Endothelial cell of umbilical vein (primary cell): ENCODE measurements around the gene RNF25. TPM values are rescaled to one million over a fixed set of nuclear protein-coding genes. Genes with fewer than 3 reads are reported as not detected.

Experiments used
- BruUV-seq: library from RNA; stranded (reverse); fragments of 400-500 nt; replicated peaks from 2 replicates; lab custom pipeline; 2021; lab: Mats Ljungman, UMichigan
- CTCF ChIA-PET: fragments of 300-600, 350-600 bp; sonication (Branson Sonifier 250); formaldehyde crosslinking; loops from one replicate; lab custom pipeline; 2021; ENCODE audit warnings: antibody characterized with exemption, inconsistent platforms; lab: Charles Lee
- POLR2A ChIA-PET: fragments of 300-600, 350-600 bp; sonication (Branson Sonifier 250); formaldehyde crosslinking; loops from one replicate; lab custom pipeline; 2021; ENCODE audit warnings: antibody characterized with exemption, inconsistent platforms; lab: Charles Lee
- DNase-seq: peaks from one replicate; pipeline ENCODE4 v3.0.0-alpha.2; 2011; ENCODE audit warnings: low read depth, low spot score
- FAIRE-seq: peaks from 2 replicates; lab custom pipeline; 2011; peaks lifted over from hg19 to GRCh38; lab: Jason Lieb, UNC
- H2AFZ ChIP-seq: 2 replicates; pipeline ENCODE4 v1.6.0; 2012; ENCODE audit warnings: low read depth, low read length, control low read depth, inconsistent platforms
- H3K27ac ChIP-seq: 2 replicates; pipeline ENCODE4 v1.5.1; 2011; ENCODE audit warnings: low read depth, mild to moderate bottlenecking, control low read depth, low read length, moderate library complexity; ENCODE audit not compliant: insufficient read depth
- H3K27me3 ChIP-seq, 2 experiments: 2 replicates each; pipeline versions ENCODE4 v1.6.0 to v1.6.1; 2011; ENCODE audit warnings: low read length in 2 of 2, mixed read lengths in 1 of 2; ENCODE audit not compliant: control insufficient read depth in 2 of 2, insufficient read depth in 2 of 2
- H3K36me3 ChIP-seq, 2 experiments: 2 replicates in 1 of 2; 3 replicates in 1 of 2; pipeline ENCODE4 v1.5.1; 2011; ENCODE audit warnings: low read length in 2 of 2, mild to moderate bottlenecking in 1 of 2, moderate library complexity in 1 of 2; ENCODE audit not compliant: control insufficient read depth in 2 of 2, insufficient read depth in 2 of 2; ENCODE audit errors: extremely low read depth in 1 of 2
- H3K4me1 ChIP-seq: 3 replicates; pipeline ENCODE4 v1.5.1; 2011; ENCODE audit warnings: mild to moderate bottlenecking, low read length; ENCODE audit not compliant: control insufficient read depth, insufficient read depth; ENCODE audit errors: extremely low read depth
- H3K4me2 ChIP-seq: 2 replicates; pipeline ENCODE4 v1.6.1; 2011; ENCODE audit warnings: low read length, control low read depth, mixed read lengths; ENCODE audit not compliant: insufficient read depth
- H3K4me3 ChIP-seq, 3 experiments: fragments of 200-600 bp in 1 of 3; sonication (generic), shearing (Covaris generic) in 1 of 3; replicated peaks in 1 of 3; 2 replicates each; pipeline ENCODE4 v1.5.1; 2011 to 2016; ENCODE audit warnings: control low read depth in 3 of 3, low read length in 3 of 3, mild to moderate bottlenecking in 2 of 3, inconsistent platforms in 1 of 3, low read depth in 1 of 3, moderate library complexity in 1 of 3; ENCODE audit not compliant: insufficient read depth in 1 of 3
- H3K79me2 ChIP-seq: 2 replicates; pipeline ENCODE4 v1.6.0; 2012; ENCODE audit warnings: low read length, inconsistent platforms; ENCODE audit not compliant: control insufficient read depth, insufficient read depth
- H3K9ac ChIP-seq: replicated peaks from 2 replicates; pipeline ENCODE3; 2011; ENCODE audit warnings: low read length, control low read depth; ENCODE audit not compliant: insufficient read depth; ENCODE audit errors: extremely low read depth
- H3K9me1 ChIP-seq: replicated peaks from 3 replicates; pipeline ENCODE4 v1.6.0; 2011; ENCODE audit warnings: mild to moderate bottlenecking, low read length; ENCODE audit not compliant: control insufficient read depth, insufficient read depth; ENCODE audit errors: extremely low read depth
- H3K9me3 ChIP-seq: replicated peaks from 2 replicates; pipeline ENCODE4 v1.5.1; 2012; ENCODE audit warnings: low read length, inconsistent platforms; ENCODE audit not compliant: control insufficient read depth, insufficient read depth
- H4K20me1 ChIP-seq: replicated peaks from 2 replicates; pipeline ENCODE3; 2011; ENCODE audit warnings: mild to moderate bottlenecking, low read length; ENCODE audit not compliant: control insufficient read depth, insufficient read depth; ENCODE audit errors: extremely low read depth
- CTCF ChIP-seq, 2 donors: IDR thresholded peaks; 1 replicate in 1 of 2; 2 replicates in 1 of 2; pipeline ENCODE4 v1.5.1; 2011; ENCODE audit warnings: low read length in 2 of 2, mild to moderate bottlenecking in 2 of 2, moderate library complexity in 2 of 2, control low read depth in 1 of 2, inconsistent platforms in 1 of 2, low read depth in 1 of 2; ENCODE audit not compliant: insufficient read depth in 1 of 2; ENCODE audit errors: extremely low read depth in 1 of 2
- EZH2 ChIP-seq: IDR thresholded peaks from 2 replicates; pipeline ENCODE4 v1.6.1; 2012; ENCODE audit warnings: borderline replicate concordance, low read depth, mild to moderate bottlenecking, moderate library complexity, low read length, inconsistent platforms; ENCODE audit not compliant: severe bottlenecking
- FOS ChIP-seq: IDR thresholded peaks from 2 replicates; pipeline ENCODE4 v1.6.1; 2011; ENCODE audit warnings: mild to moderate bottlenecking, low read length, moderate library complexity, borderline replicate concordance; ENCODE audit not compliant: insufficient read depth
- GATA2 ChIP-seq: IDR thresholded peaks from 2 replicates; pipeline ENCODE4 v1.7.0; 2011; ENCODE audit warnings: low read depth, mild to moderate bottlenecking, moderate library complexity, mixed read lengths, low read length; ENCODE audit not compliant: insufficient read length, insufficient read depth
- JUN ChIP-seq: IDR thresholded peaks from 2 replicates; pipeline ENCODE4 v1.6.1; 2011; ENCODE audit warnings: borderline replicate concordance, low read depth; ENCODE audit not compliant: insufficient read length, insufficient read depth
- MAX ChIP-seq: IDR thresholded peaks from 2 replicates; pipeline ENCODE4 v1.6.1; 2011; ENCODE audit not compliant: insufficient read depth, insufficient read length
- MYC ChIP-seq: IDR thresholded peaks from one replicate; pipeline ENCODE4 v1.6.1; 2011; ENCODE audit warnings: mild to moderate bottlenecking, low read depth, low read length
- POLR2A ChIP-seq: IDR thresholded peaks from 2 replicates; pipeline ENCODE4 v1.6.1; 2012; ENCODE audit warnings: low read depth, mild to moderate bottlenecking, control low read depth, low read length
- POLR2AphosphoS5 ChIP-seq: IDR thresholded peaks from 2 replicates; pipeline ENCODE4 v1.6.1; 2012; ENCODE audit warnings: low read depth, mild to moderate bottlenecking, control low read depth, low read length, moderate library complexity; ENCODE audit not compliant: insufficient read depth
- dilution Hi-C: fragments of 300-500 bp; cut with MboI; formaldehyde crosslinking; loops from one replicate; pipeline ENCODE4 v1.15.0; 2019; ENCODE audit warnings: low sequenced_read_pairs; ENCODE audit not compliant: extremely low pct_ligation_motif_present
- intact Hi-C: fragments of 100-400 bp; cut with micrococcal nuclease; formaldehyde crosslinking; loops from one replicate; pipeline ENCODE4 v1.10.0; 2022
- polyA plus RNA-seq, 4 experiments: library from polyadenylated mRNA; depleted of rRNA in 3 of 4; stranded (reverse) in 3 of 4; unstranded in 1 of 4; fragments of >200 nt; gene quantifications; 2 replicates each; pipeline versions ENCODE4 v1.2.1 to v1.2.3, GENCODE V29; 2011 to 2012; ENCODE audit warnings: missing spikeins in 1 of 4
- total RNA-seq: library from RNA; stranded (reverse); gene quantifications from 2 replicates; pipeline ENCODE4 v1.2.3, GENCODE V29; 2021

RNF25 gene
- total and polyA plus RNA-seq, 2 donors (not counting 3 experiments of a cell fraction or from before 2014, with no cell fraction given) = 38.2 to 61.1 TPM

DNA sequence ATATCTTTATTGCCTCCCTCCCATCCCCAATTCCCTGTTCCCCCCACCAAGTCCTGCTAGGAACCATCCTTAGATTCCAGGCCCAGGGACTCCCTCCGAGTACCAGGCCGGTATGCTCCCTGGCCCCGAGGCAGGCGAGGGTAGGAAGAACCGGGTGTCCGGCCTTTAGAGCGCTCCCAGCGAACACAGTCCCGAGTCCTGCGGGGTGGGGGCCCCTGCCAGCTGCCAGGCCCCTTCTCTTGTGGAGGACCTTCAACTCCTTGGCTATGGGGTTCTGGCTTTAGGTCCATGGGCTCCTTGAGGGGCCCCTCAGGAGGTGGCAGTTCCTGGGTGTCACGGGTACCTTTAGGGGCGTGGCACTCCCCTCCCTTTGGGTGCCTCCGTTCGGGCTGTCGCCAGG, 7.9 kb downstream of the RNF25 start:
- Histone ChIP-seq H3K79me2 (peaks cover 14% of the 10 kb centered on the region), H4K20me1 (no peaks in the 10 kb centered on the region), H3K36me3 (peaks cover 33 to 44% of the 10 kb centered on the region in 2 experiments), H3K4me1 (peaks cover 9% of the 10 kb centered on the region), H3K27ac (no peak overlapping the region), H3K4me2 (no peak overlapping the region), H3K4me3 (no peak overlapping the region), H2AFZ (no peak overlapping the region), H3K9me1 (no peaks in the 10 kb centered on the region), H3K9ac (no peak overlapping the region), H3K9me3 (no peaks in the 10 kb centered on the region), H3K27me3 (no peaks in the 10 kb centered on the region)
- ChIA-PET POLR2A (no interaction called here), CTCF (interaction anchor here (0.8 kb wide), 1 partner anchor 184 kb away, joined by 4 read pairs; no protein-coding TSS in a partner anchor)
- no peak for FAIRE-seq
- dilution Hi-C loops = no loop called here
- TF ChIP-seq JUN = no peak
- no peak for TF ChIP-seq GATA2
- no peak for TF ChIP-seq POLR2AphosphoS5
- no peak for TF ChIP-seq MYC
- TF ChIP-seq EZH2 = no peak
- TF ChIP-seq CTCF (IDR thresholded peaks at IDR 0.05; ENCODE audit: extremely low read depth in 1 of 2, insufficient read depth in 1 of 2, low read depth in 1 of 2, low read length in 2 of 2) = no peak
- TF ChIP-seq MAX = no peak
- no peak for TF ChIP-seq FOS
- TF ChIP-seq POLR2A = no peak
- no peak for DNase-seq
- no TSS peak for BruUV-seq
- intact Hi-C loops = no loop called here
